Measurements from ENCODE around the gene DLST.

The DLST gene

DNA sequence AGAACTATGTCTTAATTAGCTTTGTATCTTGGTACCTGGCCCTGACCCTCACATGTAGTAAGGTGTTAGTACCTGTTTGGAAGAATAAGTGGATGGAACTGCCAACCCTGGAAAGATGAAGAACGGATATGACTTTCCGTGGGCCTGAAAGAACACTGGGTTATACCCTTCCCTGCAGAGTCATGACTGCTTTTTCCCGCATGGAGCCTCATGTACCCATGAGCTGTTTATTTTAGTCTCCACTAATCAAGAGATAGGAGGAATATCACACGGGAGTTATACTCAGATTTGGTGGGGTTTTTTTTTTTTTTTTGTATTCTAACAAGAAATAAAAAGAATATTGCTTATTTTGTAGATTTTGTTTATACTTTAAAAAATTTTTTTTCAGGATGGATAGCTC lies 15.9 kb downstream of the DLST start:
- DNase-seq (ENCODE audit: low read depth) = no peak
- no peak for TF ChIP-seq CTCF (conservative IDR thresholded peaks at IDR 0.05; ENCODE audit: low read depth, low read length)
- no peak overlapping the region for H3K4me3 ChIP-seq (ENCODE audit: low read length)

DNA sequence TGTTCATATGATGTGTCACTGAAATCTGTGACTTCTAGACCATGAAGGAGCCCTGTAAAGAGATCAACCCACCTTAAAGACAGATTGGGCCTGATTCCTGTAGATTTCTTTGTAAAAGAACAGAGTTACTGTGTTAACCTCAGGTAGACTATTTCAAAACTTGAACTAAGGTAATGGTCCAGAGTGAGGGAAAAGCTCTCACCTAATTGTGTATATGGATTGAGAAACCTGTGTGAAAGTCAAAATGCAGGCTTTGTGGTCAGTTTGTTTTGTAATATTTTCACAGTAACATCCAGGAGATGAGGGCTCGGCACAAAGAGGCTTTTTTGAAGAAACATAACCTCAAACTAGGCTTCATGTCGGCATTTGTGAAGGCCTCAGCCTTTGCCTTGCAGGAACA lies 16.4 kb downstream of the DLST start:
- no peak for DNase-seq (ENCODE audit: low read depth)
- TF ChIP-seq CTCF (conservative IDR thresholded peaks at IDR 0.05; ENCODE audit: low read depth, low read length) = no peak
- no peak overlapping the region for H3K4me3 ChIP-seq (ENCODE audit: low read length)

DNA sequence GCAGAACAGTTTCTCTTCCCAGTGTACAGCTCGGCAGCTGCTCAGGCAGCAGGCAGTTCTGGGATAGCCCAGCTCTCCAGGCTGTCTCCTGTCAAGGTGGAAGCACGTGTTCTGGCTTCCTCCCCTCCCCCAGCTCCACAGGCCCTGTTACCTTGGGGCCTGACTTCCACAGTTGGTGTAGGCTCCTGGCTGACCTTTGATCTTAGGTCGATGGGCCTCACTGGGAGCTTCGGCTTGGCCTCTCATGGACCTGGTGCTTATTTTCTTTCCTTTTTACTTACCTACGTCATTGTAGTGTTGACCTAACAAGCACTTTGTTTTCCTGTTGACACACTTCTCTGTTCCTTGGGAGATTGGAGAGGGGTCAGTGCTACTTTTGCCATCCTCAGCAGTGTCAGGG lies 17.0 kb downstream of the DLST start:
- H3K4me3 ChIP-seq (ENCODE audit: low read length) = no peak overlapping the region
- no peak for TF ChIP-seq CTCF (conservative IDR thresholded peaks at IDR 0.05; ENCODE audit: low read depth, low read length)
- no peak for DNase-seq (ENCODE audit: low read depth)

- no peak for DNase-seq (ENCODE audit: low read depth)
- no peak overlapping the region for H3K4me3 ChIP-seq (ENCODE audit: low read length)
- TF ChIP-seq CTCF (conservative IDR thresholded peaks at IDR 0.05; ENCODE audit: low read depth, low read length) = no peak
Observed at GRCh38 chr14:74902941-74903705, 21.4 kb downstream of the DLST start.

DNA sequence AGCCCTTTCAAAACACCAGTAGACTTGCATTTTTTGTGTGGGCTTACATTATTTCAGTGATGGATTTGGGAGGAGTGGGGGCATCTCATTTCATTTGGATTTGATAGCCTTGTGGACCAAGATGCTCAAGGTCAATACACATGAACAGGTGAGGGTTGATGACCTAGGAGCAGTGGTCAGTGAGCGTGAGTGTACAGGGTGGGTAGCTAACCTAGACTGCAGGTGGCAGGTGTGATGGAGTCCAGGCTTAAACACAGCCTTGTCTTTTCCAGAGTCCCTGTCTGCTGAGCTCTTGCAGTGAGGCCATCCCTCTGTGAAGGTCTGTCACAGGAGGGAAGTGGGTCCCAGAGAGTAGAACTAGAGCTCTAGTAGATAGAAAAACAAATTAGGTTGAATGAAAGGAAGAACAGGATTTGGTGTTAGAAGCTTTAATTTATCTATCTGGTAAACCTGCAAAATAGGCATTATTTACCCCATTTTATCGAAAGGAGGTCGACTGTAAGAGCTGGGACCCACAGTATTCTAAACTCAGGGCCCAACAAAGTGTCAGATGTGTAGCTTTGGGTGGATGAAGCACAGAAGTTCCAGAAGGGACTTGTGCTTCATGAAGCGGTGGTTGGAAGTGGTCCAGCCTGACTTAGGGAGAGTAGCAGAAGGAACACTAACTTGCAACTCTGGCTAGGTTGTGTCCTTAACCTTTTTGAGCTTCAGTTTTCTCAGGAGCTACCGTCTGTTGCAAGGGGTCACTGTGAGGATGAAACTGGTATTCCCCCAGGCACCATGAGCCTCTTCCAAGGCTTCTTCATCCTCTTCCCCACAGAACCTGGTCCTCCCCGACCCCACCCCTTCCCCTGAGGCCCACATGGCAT lies 23.2 kb downstream of the DLST start:
- DNase-seq (ENCODE audit: low read depth) = no peak
- no peak for TF ChIP-seq CTCF (conservative IDR thresholded peaks at IDR 0.05; ENCODE audit: low read depth, low read length)

GRCh38 chr14:74905595-74906142 lies 24.0 kb downstream of the DLST start:
- no peak for DNase-seq (ENCODE audit: low read depth)
- peak; percentile 98 for TF ChIP-seq CTCF (conservative IDR thresholded peaks at IDR 0.05; ENCODE audit: low read depth, low read length)
- no peak overlapping the region for H3K4me3 ChIP-seq (ENCODE audit: low read length)

More for the DNA sequence above, 23.2 kb downstream of the DLST start:
- no peak overlapping the region for H3K4me3 ChIP-seq (ENCODE audit: low read length)
